Mucosa of stomach (tissue), 1 donor: ENCODE data around the gene RAMAC.

Experiments
- H3K27me3 ChIP-seq: one replicate; pipeline ENCODE4 v1.7.0; 2013; ENCODE audit warnings: mild to moderate bottlenecking, low read length; ENCODE audit not compliant: control insufficient read depth, insufficient read depth
- H3K36me3 ChIP-seq: one replicate; pipeline ENCODE4 v1.7.0; 2013; ENCODE audit warnings: low read length; ENCODE audit not compliant: control insufficient read depth, insufficient read depth
- H3K4me1 ChIP-seq: one replicate; pipeline ENCODE4 v1.7.0; 2013; ENCODE audit warnings: mild to moderate bottlenecking, low read length; ENCODE audit not compliant: control insufficient read depth, insufficient read depth
- H3K4me3 ChIP-seq: one replicate; pipeline ENCODE4 v1.7.0; 2013; ENCODE audit warnings: low read length
- H3K9ac ChIP-seq: one replicate; pipeline ENCODE4 v1.7.0; 2013; ENCODE audit warnings: mild to moderate bottlenecking, low read length, moderate library complexity
- H3K9me3 ChIP-seq: one replicate; pipeline ENCODE4 v1.7.0; 2013; ENCODE audit warnings: mild to moderate bottlenecking, low read length, moderate library complexity; ENCODE audit not compliant: control insufficient read depth
- donor health status: Pancreatic carcinoma.

Gene RAMAC

GRCh38 chr15:82970696-82971095 is 15.3 kb upstream of the RAMAC start:
- no peaks in the 10 kb centered on the region for H3K36me3 ChIP-seq
- no peak overlapping the region for H3K4me3 ChIP-seq
- peaks cover 8% of the 10 kb centered on the region for H3K4me1 ChIP-seq
- no peak overlapping the region for H3K9ac ChIP-seq
- no peaks in the 10 kb centered on the region for H3K27me3 ChIP-seq
- no peaks in the 10 kb centered on the region for H3K9me3 ChIP-seq

- no peaks in the 10 kb centered on the region for H3K9me3 ChIP-seq
- peaks cover 8% of the 10 kb centered on the region for H3K4me1 ChIP-seq
- no peaks in the 10 kb centered on the region for H3K36me3 ChIP-seq
- no peak overlapping the region for H3K4me3 ChIP-seq
- H3K9ac ChIP-seq: no peak overlapping the region
- no peaks in the 10 kb centered on the region for H3K27me3 ChIP-seq
Observed at GRCh38 chr15:82971218-82971984, 14.6 kb upstream of the RAMAC start.

GRCh38 chr15:82972990-82973389 is 13.0 kb upstream of the RAMAC start:
- H3K27me3 ChIP-seq: no peaks in the 10 kb centered on the region
- H3K9ac ChIP-seq: no peak overlapping the region

GRCh38 chr15:82977076-82977475 is 8.9 kb upstream of the RAMAC start:
- no peaks in the 10 kb centered on the region for H3K36me3 ChIP-seq
- no peak overlapping the region for H3K4me3 ChIP-seq

More at GRCh38 chr15:82972990-82973389, 13.0 kb upstream of the RAMAC start:
- Histone ChIP-seq H3K36me3 (no peaks in the 10 kb centered on the region), H3K4me3 (no peak overlapping the region), H3K4me1 (peaks cover 8% of the 10 kb centered on the region), H3K9me3 (no peaks in the 10 kb centered on the region)

GRCh38 chr15:82978438-82978837 is 7.6 kb upstream of the RAMAC start:
- Histone ChIP-seq H3K4me1 (no peaks in the 10 kb centered on the region), H3K4me3 (no peak overlapping the region), H3K9me3 (no peaks in the 10 kb centered on the region), H3K27me3 (no peaks in the 10 kb centered on the region), H3K9ac (no peak overlapping the region), H3K36me3 (no peaks in the 10 kb centered on the region)

More at GRCh38 chr15:82977076-82977475, 8.9 kb upstream of the RAMAC start:
- Histone ChIP-seq H3K9ac (no peak overlapping the region), H3K27me3 (no peaks in the 10 kb centered on the region), H3K9me3 (no peaks in the 10 kb centered on the region), H3K4me1 (no peaks in the 10 kb centered on the region)

GRCh38 chr15:82979726-82980125 is 6.3 kb upstream of the RAMAC start:
- Histone ChIP-seq H3K9ac (no peak overlapping the region), H3K4me3 (no peak overlapping the region), H3K4me1 (no peaks in the 10 kb centered on the region), H3K27me3 (no peaks in the 10 kb centered on the region), H3K9me3 (no peaks in the 10 kb centered on the region), H3K36me3 (no peaks in the 10 kb centered on the region)

GRCh38 chr15:82980981-82981380 is 5.0 kb upstream of the RAMAC start:
- no peak overlapping the region for H3K4me3 ChIP-seq
- H3K9me3 ChIP-seq: no peaks in the 10 kb centered on the region
- H3K9ac ChIP-seq: no peak overlapping the region
- H3K27me3 ChIP-seq: no peaks in the 10 kb centered on the region
- H3K36me3 ChIP-seq: no peaks in the 10 kb centered on the region
- peaks cover 5% of the 10 kb centered on the region for H3K4me1 ChIP-seq

GRCh38 chr15:82986442-82986780 is 401 bp downstream of the RAMAC start:
- H3K4me3 ChIP-seq: peak overlapping the region; percentile 84

GRCh38 chr15:82992436-82992998 is 6.5 kb downstream of the RAMAC start:
- Histone ChIP-seq H3K36me3 (no peaks in the 10 kb centered on the region), H3K9me3 (no peaks in the 10 kb centered on the region), H3K4me1 (no peaks in the 10 kb centered on the region), H3K9ac (no peak overlapping the region), H3K4me3 (no peak overlapping the region), H3K27me3 (no peaks in the 10 kb centered on the region)

More at GRCh38 chr15:82986442-82986780, 401 bp downstream of the RAMAC start:
- Histone ChIP-seq H3K27me3 (no peaks in the 10 kb centered on the region), H3K4me1 (peaks cover 5% of the 10 kb centered on the region), H3K36me3 (no peaks in the 10 kb centered on the region), H3K9ac (peak overlapping the region; percentile 84), H3K9me3 (no peaks in the 10 kb centered on the region)

GRCh38 chr15:82993144-82993543 is 7.1 kb downstream of the RAMAC start:
- no peaks in the 10 kb centered on the region for H3K27me3 ChIP-seq
- H3K36me3 ChIP-seq: no peaks in the 10 kb centered on the region
- no peaks in the 10 kb centered on the region for H3K9me3 ChIP-seq
- H3K9ac ChIP-seq: no peak overlapping the region
- no peaks in the 10 kb centered on the region for H3K4me1 ChIP-seq
- no peak overlapping the region for H3K4me3 ChIP-seq

- Histone ChIP-seq H3K36me3 (no peaks in the 10 kb centered on the region), H3K4me3 (no peak overlapping the region), H3K4me1 (no peaks in the 10 kb centered on the region), H3K27me3 (no peaks in the 10 kb centered on the region), H3K9me3 (no peaks in the 10 kb centered on the region), H3K9ac (no peak overlapping the region)
Observed at GRCh38 chr15:82995076-82995475, 9.1 kb downstream of the RAMAC start.

- no peak overlapping the region for H3K4me3 ChIP-seq
- no peaks in the 10 kb centered on the region for H3K36me3 ChIP-seq
- no peaks in the 10 kb centered on the region for H3K27me3 ChIP-seq
- no peaks in the 10 kb centered on the region for H3K9me3 ChIP-seq
- H3K9ac ChIP-seq: no peak overlapping the region
- no peaks in the 10 kb centered on the region for H3K4me1 ChIP-seq
Observed at GRCh38 chr15:82995938-82996337, 9.9 kb downstream of the RAMAC start.
